ENCODE measurements around the gene SAMD1.

DNA sequence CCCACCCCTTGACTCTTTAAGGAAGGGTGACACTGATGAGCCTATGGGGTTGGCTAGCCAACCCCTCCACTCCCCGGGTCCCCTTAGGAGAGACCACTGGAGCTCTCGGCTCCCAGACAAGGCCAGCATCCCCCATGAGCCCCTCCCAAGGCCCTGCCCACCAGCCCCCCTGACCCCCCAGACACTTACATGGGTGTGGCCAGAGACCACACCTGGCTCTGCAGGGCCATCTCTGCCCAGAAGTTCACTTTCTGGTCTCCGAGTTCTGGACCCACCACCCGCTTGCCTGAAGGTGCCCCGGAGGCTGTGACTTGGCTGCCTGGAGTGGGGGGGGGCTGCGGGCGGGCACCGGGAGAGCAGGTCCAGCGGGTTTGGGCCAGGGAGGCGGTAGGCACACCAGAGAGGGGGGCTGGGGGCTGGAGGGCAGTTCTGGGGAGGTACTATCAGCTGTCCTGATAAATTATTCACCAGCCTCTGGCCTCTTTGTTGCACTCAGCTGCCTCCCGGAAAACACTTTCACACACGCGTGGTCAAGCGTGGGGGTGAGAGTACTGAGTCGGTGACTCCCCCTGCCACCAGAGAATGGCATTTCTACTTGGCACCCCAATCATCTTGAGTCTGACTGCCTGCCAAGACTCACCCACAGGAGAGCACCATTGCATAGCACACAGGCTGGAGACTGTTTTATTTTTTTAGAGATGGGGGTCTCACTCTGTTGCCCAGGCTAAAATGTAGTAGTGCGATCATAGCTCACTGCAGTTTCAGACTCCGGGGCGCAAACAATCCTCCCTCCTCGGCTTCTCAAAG lies 28.6 kb downstream of the SAMD1 start, which contains the start of gene PALM3:
- TF ChIP-seq EZH2 (IDR thresholded peaks at IDR 0.05; ENCODE audit: insufficient read depth, low read length) = no peak
- TF ChIP-seq, protein P1, sequence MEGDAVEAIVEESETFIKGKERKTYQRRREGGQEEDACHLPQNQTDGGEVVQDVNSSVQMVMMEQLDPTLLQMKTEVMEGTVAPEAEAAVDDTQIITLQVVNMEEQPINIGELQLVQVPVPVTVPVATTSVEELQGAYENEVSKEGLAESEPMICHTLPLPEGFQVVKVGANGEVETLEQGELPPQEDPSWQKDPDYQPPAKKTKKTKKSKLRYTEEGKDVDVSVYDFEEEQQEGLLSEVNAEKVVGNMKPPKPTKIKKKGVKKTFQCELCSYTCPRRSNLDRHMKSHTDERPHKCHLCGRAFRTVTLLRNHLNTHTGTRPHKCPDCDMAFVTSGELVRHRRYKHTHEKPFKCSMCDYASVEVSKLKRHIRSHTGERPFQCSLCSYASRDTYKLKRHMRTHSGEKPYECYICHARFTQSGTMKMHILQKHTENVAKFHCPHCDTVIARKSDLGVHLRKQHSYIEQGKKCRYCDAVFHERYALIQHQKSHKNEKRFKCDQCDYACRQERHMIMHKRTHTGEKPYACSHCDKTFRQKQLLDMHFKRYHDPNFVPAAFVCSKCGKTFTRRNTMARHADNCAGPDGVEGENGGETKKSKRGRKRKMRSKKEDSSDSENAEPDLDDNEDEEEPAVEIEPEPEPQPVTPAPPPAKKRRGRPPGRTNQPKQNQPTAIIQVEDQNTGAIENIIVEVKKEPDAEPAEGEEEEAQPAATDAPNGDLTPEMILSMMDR (IDR thresholded peaks at IDR 0.05; ENCODE audit: insufficient read depth, low read depth, low read length) = no peak

Measured in astrocyte (in vitro differentiated cells and primary cell).